Testis (tissue), 2 donors: ENCODE results near the gene GNG2.

Experiments used
- CTCF ChIP-seq, 3 experiments: fragments of 450-650 bp in 2 of 3; fragments of 200-600 bp in 1 of 3; sonication (generic) in 1 of 3; IDR thresholded peaks; one replicate each; pipeline ENCODE4 v1.5.1; 2016 to 2019; ENCODE audit warnings: antibody characterized with exemption in 3 of 3, mild to moderate bottlenecking in 2 of 3, moderate library complexity in 1 of 3
- POLR2A ChIP-seq: fragments of 450-650 bp; IDR thresholded peaks from one replicate; pipeline ENCODE4 v1.6.1; 2017; ENCODE audit warnings: antibody characterized with exemption, mild to moderate bottlenecking, moderate library complexity

GRCh38 chr14:52000696-52001095 lies 140.3 kb downstream of the GNG2 start:
- TF ChIP-seq CTCF (IDR thresholded peaks at IDR 0.05) (no peak), POLR2A (no peak)
